ENCODE data around the gene PRPF19. TPM values are rescaled to one million over a fixed set of nuclear protein-coding genes. Genes with fewer than 3 reads are reported as not detected.

PRPF19 gene
- total and polyA plus RNA-seq, 10 of the 15 experiments (the other 5 are each of a cell fraction or from before 2014, with no cell fraction given) = 8.7 to 170 (median 61.3) TPM

DNA sequence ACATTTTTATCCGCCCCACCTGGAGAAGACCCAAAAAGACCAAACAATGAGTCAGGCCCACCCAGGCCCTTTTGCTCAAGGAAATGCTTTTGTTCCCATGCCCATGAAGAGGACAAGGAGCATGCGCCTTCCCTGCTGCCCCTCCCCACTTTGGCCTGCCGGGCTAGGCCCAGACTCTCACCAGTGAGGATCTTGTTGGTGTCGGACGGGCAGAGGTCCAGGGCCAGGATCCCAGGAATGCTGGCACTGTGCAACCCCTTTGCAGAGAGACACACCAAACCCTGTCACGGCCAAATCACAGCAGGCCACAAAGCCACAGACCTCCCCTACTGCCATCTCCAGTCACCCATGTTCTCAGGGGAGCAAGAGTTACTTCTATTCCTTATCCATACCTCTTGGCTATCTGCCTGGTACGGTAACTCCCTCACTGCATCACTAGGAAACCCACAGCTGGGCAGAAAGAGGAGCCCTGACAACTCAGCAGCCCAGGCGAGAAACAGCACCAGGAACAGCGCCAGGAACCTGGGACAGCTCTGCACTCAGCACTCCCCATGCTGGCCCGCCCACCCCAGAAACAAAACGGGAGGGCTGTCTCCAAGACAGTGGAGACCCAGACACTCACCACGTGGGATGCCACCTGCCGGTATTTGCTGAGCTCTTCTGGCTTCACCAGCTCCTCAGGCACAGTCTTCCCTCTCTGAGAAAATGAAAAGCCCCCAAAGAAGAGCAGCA is 5.5 kb downstream of the PRPF19 start:
- DNase-seq (ENCODE audit: low read depth, low spot score) = no peak
- SMC1A ChIA-PET (ENCODE audit: uncharacterized antibody, unreplicated experiment) = interaction anchor here (1.2 to 8.0 kb wide), 7 partner anchors 13 to 228 kb away, joined by 3 to 57 read pairs (median 4); partner anchors contain the start of gene TMEM109
- RAD21 ChIA-PET (ENCODE audit: unreplicated experiment) = interaction anchor here (1.8 to 2.9 kb wide), 3 partner anchors 69 to 138 kb away, joined by 4 to 12 read pairs (median 10); no protein-coding TSS in a partner anchor
- POLR2A ChIA-PET = interaction anchor here (1.1 kb wide), 1 partner anchor 15 kb away, joined by 3 read pairs; no protein-coding TSS in a partner anchor
- in situ Hi-C loops (cut with MboI) = no loop called here
- Histone ChIP-seq H3K27ac (ENCODE audit: control insufficient read depth, insufficient read depth) (no peak overlapping the region), H3K79me2 (ENCODE audit: control insufficient read depth, insufficient read depth, low read length) (peaks cover 29% of the 10 kb centered on the region), H3K4me3 (no peak overlapping the region), H3K4me1 (ENCODE audit: control insufficient read depth, insufficient read depth, low read length) (peaks cover 6% of the 10 kb centered on the region), H3K27me3 (replicated peaks in 1 of 2; ENCODE audit: control insufficient read depth in 2 of 2, insufficient read depth in 2 of 2, low read length in 1 of 2) (no peaks in the 10 kb centered on the region), H4K20me1 (ENCODE audit: control insufficient read depth, insufficient read depth) (peaks cover 12% of the 10 kb centered on the region), H3K9ac (ENCODE audit: control insufficient read depth, insufficient read depth, low read length) (no peak overlapping the region), H3K4me2 (ENCODE audit: control insufficient read depth, insufficient read depth) (no peak overlapping the region), H3K9me3 (replicated peaks; ENCODE audit: control insufficient read depth, insufficient read depth, low read length) (no peaks in the 10 kb centered on the region), H3K36me3 (ENCODE audit: control insufficient read depth in 2 of 2, insufficient read depth in 2 of 2, low read length in 1 of 2) (peaks cover 27 to 46% of the 10 kb centered on the region in 2 experiments), H2AFZ (ENCODE audit: control insufficient read depth, low read depth, low read length) (no peak overlapping the region)
- FAIRE-seq = no peak
- ATAC-seq = no peak
- no peak for TF ChIP-seq WRNIP1 (IDR thresholded peaks at IDR 0.05; ENCODE audit: borderline replicate concordance, low read depth, low read length)
- no peak for TF ChIP-seq HDAC2 (IDR thresholded peaks at IDR 0.05)
- TF ChIP-seq, protein P1, sequence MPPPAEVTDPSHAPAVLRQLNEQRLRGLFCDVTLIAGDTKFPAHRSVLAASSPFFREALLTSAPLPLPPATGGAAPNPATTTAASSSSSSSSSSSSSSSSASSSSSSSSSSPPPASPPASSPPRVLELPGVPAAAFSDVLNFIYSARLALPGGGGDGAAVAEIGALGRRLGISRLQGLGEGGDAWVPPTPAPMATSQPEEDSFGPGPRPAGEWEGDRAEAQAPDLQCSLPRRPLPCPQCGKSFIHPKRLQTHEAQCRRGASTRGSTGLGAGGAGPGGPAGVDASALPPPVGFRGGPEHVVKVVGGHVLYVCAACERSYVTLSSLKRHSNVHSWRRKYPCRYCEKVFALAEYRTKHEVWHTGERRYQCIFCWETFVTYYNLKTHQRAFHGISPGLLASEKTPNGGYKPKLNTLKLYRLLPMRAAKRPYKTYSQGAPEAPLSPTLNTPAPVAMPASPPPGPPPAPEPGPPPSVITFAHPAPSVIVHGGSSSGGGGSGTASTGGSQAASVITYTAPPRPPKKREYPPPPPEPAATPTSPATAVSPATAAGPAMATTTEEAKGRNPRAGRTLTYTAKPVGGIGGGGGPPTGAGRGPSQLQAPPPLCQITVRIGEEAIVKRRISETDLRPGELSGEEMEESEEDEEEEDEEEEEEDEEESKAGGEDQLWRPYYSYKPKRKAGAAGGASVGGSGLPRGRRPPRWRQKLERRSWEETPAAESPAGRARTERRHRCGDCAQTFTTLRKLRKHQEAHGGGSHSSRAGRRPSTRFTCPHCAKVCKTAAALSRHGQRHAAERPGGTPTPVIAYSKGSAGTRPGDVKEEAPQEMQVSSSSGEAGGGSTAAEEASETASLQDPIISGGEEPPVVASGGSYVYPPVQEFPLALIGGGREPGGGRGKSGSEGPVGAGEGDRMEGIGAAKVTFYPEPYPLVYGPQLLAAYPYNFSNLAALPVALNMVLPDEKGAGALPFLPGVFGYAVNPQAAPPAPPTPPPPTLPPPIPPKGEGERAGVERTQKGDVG (CRISPR knock-in tag; IDR thresholded peaks at IDR 0.05) = no peak
- no peak for TF ChIP-seq POLR2AphosphoS5 (IDR thresholded peaks at IDR 0.05; ENCODE audit: low read length)
- no peak for TF ChIP-seq ETV6 (conservative IDR thresholded peaks at IDR 0.05 in 1 of 2, IDR thresholded peaks at IDR 0.05 in 1 of 2; ENCODE audit: borderline replicate concordance in 1 of 2, low read depth in 1 of 2)
- TF ChIP-seq NFXL1 (IDR thresholded peaks at IDR 0.05; ENCODE audit: borderline replicate concordance) = no peak
- no peak for TF ChIP-seq POU2F2 (IDR thresholded peaks at IDR 0.05; ENCODE audit: borderline replicate concordance, low read depth, low read length)
- TF ChIP-seq, protein P2, sequence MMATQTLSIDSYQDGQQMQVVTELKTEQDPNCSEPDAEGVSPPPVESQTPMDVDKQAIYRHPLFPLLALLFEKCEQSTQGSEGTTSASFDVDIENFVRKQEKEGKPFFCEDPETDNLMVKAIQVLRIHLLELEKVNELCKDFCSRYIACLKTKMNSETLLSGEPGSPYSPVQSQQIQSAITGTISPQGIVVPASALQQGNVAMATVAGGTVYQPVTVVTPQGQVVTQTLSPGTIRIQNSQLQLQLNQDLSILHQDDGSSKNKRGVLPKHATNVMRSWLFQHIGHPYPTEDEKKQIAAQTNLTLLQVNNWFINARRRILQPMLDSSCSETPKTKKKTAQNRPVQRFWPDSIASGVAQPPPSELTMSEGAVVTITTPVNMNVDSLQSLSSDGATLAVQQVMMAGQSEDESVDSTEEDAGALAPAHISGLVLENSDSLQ (IDR thresholded peaks at IDR 0.05) = no peak
- TF ChIP-seq YY1 (IDR thresholded peaks at IDR 0.05; ENCODE audit: low read depth, low read length) = no peak
- no peak for TF ChIP-seq SP1 (IDR thresholded peaks at IDR 0.05; ENCODE audit: low read depth, low read length)
- no peak for TF ChIP-seq STAT1 (conservative IDR thresholded peaks at IDR 0.05)
- TF ChIP-seq, protein P3, sequence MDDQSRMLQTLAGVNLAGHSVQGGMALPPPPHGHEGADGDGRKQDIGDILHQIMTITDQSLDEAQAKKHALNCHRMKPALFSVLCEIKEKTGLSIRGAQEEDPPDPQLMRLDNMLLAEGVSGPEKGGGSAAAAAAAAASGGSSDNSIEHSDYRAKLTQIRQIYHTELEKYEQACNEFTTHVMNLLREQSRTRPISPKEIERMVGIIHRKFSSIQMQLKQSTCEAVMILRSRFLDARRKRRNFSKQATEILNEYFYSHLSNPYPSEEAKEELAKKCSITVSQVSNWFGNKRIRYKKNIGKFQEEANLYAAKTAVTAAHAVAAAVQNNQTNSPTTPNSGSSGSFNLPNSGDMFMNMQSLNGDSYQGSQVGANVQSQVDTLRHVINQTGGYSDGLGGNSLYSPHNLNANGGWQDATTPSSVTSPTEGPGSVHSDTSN (IDR thresholded peaks at IDR 0.05; ENCODE audit: insufficient replicate concordance, low read depth, low read length) = no peak
- no peak for TF ChIP-seq TCF12 (IDR thresholded peaks at IDR 0.05; ENCODE audit: low read depth, low read length)
- TF ChIP-seq NFYA (IDR thresholded peaks at IDR 0.05; ENCODE audit: borderline replicate concordance, low read depth, low read length) = no peak
- intact Hi-C loops (cut with micrococcal nuclease; ENCODE audit: unreplicated experiment) = no loop called here
- CTCF ChIA-PET = interaction anchor here (0.6 to 11.5 kb wide), 21 partner anchors 9 to 435 kb away, joined by 3 to 135 read pairs (median 6); partner anchors contain the start of gene TMEM109
- BruUV-seq (replicated peaks) = no TSS peak
- WGBS (ENCODE audit: insufficient coverage, insufficient replicate concordance, low lambda C conversion rate, missing lambda C conversion rate) = 85% methylated on average over 13 of the region's 13 CpGs

All from GM12878 (cell line).